CD4-positive, alpha-beta T cell treated with Interleukin-4 for 4 hours (primary cell): Measurements from ENCODE around the gene FZD4.
A peak's percentile ranks its signal among the peaks of the same experiment; 100 is the strongest.
"Not testable (repeated sequence)": the region's sequence is repeated elsewhere in the genome, so short reads cannot be mapped to it uniquely, and the experiment has no call there.

Experiments
- DNase-seq: peaks from one replicate; pipeline ENCODE4 v3.0.0-alpha.2; 2020

The FZD4 gene

DNA sequence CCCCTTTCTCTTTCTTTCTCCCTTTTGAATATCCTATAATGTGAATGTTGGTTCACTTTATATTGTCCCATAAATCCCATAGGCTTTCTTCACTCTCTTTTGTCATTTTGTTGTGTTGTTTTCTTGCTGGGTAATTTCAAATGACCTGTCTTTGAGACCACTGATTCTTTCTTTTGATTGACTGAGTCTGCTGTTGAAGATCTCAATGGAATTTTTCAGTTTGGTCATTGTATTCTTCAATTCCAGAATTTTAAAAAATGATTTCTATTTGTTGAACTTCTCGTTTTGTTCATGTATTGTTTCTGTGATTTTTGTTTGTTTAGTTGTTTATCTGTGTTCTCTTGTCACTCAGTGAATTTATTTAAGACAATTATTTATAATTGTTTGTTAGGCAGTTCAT lies 17.5 kb upstream of the FZD4 start:
- no peak for DNase-seq

DNA sequence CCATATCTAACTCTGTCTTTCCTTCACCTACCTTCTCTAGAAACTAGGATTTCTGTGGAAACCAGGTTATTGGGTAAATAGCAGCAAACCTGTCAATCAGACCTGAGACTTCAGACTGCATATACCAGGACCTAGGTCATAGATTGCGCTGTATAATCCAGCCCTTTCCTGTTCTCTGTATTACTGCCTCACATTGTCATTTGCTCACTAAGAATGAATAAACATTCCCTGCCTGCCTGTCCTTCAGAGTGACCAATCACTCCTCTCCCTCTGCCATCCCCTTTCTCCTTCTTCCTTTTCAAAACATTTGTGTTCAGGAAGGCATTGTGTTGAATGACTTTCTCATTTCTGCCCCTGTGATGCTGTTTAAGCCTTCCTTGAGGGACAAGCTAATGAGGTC lies 14.1 kb upstream of the FZD4 start:
- DNase-seq, result no peak

DNA sequence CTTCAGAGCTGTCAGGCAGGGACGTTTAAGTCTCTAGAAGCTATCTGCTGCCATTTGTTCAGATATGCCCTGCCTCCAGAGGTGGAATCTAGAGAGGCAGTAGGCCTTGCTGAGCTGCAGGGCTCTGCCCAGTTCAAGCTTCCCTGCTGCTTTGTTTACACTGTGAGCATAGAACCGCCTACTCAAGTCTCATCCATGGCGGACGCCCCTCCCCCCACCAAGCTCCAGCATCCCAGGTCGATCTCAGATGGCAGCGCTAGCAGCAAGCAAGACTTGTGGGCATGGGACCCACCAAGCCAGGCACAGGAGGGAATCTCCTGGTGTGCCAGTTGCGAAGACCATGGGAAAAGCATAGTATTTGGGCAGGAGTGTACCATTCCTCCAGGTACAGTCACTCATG lies 12.4 kb upstream of the FZD4 start:
- not testable (repeated sequence) for DNase-seq

DNA sequence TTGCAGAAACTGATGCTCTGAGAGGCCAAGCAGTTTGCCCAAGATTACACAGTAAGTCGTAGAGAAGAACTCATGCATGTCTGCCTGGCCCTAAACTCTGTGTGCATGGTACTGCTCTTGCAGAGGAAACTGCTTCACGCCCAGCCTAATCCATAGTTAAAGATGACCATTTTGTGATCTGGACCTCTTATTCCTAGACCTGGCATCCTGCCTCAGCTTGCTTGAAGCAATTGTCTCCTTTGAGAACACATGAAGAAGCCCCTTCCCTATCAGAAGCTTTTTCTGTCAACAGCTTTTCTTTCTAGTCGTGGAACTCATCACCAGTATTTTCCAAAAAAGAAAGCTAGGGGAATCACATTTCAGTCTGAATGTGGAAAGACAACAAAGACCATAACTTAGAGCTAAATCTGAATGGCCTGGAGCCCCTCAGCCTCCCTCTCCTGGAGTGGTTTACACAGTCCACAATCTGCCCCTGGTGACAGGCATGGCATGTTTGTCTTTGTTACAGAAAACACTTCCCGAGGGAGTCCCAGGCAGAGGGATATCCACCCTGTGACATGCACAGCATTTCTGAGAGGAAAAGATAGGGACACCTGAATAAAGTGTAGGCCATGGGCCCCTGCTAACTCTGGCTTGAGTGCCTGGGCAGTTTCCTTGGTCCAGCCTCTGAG lies 2.9 kb upstream of the FZD4 start:
- DNase-seq, result no peak

DNA sequence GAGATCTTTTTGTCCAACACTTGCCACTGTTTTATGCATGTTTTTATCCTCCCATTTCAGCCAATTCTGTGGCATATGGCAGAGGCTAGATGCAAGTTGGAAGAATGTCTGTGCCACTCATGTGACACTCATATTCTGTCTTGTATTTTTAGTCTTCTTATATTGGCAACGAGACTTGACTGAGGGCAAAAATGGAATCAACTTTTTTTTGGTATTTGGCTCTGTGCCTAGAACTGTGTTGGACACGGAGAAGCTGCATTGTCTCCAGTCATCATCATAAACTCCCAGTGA lies 1.7 kb upstream of the FZD4 start:
- no peak for DNase-seq

DNA sequence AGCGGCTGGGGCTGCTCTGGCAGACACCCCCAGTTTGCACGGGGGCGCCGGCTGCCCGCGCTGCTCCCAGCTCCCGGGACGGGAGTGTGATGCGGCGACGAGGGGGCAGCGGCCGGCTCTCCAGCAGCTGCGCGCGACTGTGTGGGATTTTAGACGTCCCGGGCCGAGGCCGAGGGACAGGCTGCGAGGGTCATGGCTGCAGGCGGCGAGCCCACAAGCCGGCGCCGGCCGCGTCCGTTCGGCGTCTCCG lies 159 bp downstream of the FZD4 start:
- no peak for DNase-seq

DNA sequence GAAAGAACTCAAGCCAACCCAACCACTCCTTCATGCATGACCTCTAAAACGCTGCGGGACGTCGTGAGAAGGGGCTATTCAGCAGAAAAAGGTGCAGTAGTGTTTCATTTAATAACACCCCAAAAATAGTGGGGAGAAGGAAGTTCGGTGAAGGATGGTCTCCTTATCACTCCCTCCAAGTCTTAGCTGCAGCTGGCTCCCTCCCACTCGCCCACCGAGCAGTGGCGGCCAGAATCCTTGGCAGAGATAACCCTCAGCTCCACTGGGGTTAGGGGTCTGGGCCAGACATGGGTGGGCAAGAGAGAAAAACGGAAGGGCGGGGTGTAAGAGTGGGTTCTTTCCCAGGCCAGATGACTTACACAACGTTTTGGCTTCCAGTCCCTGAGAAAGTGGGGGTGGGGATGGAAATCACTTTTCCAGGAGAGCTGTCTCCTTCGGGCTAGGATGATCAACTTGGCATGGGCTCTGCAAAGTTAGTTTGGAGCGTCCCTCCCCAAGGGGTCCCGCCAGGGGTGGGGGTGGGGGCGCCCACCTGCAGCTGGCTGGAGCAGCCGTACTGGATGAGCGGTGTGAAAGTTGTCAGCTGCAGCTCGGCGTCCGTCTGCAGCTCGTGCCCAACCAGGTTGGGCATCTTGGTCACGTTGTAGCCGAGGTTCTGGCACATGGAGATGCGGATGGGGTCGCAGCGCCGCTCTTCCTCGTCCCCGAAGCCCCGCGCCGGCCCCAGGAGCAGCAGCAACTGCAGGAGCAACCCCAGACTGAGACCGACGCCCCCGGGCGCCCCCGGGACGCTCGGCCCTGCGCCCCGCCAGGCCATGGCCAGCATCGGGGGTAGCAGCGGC lies 705 bp downstream of the FZD4 start:
- DNase-seq, result no peak

DNA sequence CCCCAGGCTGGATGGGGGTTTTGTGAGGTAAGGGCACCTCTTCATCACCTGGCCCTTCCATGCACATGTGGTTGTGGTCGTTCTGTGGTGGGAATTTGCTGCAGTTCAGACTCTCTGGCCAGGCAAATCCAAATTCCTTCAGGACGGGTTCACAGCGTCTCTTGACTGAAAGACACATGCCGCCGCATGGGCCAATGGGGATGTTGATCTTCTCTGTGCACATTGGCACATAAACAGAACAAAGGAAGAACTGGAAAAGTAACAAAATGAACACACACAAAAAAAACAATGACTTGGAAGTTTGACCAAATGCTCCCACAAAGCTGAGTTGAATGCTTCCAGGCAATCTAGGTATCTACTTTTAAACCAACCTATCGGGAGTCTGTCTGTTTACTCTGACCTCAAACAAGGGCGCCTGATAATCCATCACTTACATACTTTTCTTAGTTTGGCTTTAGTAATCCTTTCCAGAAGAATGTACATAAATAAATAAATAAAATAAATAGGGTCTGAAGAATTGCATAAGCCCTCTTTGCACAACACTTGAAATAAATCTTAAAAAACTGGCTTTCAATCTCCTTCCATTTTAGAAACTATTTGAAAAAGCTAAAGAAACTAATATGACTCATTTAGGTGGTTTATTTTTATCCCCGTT lies 2.8 kb downstream of the FZD4 start:
- no peak for DNase-seq

DNA sequence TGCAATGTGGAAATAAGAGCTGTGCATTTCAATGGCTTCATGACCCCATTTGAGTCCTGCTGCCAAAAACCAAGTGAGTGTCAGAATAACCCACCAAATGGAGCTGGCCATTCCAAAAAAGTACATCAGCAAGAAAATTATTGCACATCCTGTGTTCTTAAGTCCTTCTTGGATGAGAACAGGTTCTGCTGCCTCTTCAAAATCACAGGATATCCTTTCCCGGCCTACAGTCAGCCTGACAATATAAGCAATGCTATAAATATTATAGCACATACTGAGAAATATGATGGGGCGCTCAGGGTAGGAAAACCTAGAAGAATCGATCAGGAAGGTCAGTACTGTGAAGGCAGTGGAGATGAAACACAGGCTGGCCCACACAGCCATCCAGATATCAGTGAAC lies 3.5 kb downstream of the FZD4 start:
- no peak for DNase-seq

DNA sequence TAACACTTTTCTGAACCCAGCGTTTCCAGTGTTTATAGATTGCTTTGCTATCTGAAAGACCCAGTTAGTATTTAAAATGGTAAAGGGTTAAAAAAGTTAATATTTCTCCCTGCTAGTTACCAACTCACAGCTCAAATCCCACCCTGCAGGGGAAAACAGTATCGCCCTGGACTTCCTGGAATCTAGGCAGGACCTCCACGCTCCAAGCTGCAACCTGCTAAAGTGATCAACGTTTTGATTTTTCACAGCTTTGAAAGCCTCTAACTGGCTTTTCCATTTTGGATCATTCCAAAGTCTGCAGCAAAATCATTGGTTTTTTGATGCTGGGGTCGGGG lies 4.6 kb downstream of the FZD4 start:
- no peak for DNase-seq

DNA sequence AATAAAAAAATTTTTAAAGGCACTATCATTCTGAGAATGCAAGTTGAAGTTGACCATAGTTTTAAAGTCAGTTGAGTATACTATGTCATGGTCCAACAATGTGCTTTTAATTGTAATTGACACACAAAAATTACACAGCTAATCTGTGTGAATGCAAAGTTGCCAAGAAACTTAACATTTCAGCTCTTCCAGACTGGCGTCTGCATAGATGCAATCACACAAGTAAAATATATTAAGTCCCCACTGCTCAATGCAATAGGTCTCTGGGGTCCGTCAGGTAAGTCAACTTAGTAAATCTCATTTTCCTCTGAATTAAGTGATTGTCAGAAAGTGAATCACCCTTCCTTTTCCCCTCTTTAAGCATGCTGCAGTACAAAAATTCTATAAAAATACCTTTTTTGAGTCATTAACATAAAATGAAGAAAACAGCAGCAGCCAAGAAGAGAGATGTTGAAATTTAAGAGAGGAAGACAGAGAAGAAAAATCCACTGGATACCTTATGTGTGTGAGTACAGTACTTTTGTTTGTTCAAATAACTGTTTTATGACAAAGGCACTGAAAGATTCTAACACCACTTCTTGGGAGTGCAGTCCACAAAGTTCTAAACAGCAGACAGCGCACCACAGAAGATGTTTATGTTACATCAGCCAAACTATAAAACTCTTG lies 5.1 kb downstream of the FZD4 start:
- no peak for DNase-seq

DNA sequence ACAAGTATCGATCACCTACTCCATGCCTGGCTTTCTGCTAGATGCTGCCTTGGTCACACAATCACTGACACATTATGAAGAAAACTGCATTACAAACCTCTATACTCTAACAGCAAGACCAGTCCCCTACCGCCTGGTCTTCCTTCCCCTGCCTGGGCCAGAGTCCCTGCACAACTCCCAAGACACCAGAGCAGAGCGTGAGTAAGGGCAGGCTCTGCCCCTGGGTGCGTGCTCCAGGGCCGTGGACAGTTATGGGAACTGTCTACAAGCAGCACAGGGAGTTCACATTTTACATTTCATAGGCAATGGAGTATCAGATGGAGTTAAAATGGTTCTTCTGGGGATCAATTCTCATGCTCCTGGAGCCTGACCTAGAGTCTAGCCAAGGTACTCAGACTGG lies 6.5 kb downstream of the FZD4 start:
- DNase-seq, result no peak

DNA sequence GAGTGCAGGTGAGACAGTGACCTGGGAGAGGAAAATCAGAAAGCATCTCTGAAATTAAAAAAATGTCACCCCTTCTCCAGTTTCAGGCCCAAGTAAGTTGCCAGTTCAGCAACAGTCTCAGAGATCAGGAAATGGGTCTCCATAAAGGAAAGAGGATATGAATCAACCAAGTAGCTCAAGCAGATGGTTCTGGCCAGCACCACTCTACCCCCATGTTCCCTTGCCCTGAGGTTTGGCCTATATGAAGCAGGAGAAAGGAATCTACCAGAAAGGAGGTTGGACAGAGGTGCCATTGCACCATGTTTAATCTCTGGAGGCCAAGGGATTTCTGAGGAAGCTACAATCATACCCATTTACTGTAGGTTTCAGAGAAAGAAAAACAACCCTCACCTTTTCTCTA lies 7.7 kb downstream of the FZD4 start:
- DNase-seq, result no peak

DNA sequence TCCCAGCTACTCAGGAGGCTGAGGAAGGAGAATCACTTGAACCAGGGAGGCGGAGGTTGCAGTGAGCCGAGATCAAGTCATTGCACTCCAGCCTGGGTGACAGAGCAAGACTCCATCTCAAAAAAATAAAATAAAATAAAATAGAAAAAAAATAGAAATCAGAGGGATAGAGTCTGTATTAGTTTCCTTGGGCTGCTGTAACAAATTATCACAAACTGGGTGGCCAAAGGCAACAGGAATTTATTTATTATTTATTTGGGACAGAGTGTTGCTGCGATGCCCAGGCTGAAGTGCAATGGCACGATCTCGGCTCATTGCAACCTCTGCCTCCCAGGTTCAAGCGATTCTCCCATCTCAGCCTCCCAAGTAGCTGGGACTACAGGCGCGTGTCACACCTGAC lies 11.7 kb downstream of the FZD4 start:
- DNase-seq, result not testable (repeated sequence)

DNA sequence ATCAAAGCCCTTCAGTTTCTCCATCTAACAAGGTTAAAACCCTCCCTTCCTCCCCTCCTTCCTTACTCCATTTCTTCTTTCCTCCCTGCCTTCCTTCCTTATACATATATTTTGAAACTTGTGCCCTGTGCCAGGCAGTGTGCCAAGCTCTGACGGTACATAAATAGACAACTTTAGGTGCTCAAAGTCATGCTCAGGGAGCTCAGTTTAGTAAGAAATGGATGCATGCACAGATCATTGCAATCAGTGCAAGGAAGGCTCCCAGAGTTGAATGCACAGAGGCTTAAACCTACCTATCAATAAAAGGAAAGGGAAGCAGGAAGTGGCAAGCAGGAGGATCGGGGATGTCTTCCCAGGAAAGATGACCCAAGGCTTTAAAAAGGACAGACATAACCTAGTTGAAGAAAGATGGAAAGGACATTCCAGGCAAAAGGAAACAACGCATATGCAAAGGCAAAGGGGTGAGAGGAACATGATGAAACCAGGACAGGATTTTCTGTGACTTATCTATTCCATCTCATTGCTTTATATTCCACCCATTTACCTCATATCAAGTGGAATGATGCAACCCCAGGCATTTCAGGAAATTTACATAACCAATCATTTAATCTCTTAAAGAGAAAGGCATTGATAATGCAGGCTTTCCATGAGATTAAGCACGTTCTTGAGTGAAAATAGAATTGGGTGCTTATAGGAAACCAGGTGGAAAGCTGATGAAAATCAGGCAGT lies 13.2 kb downstream of the FZD4 start:
- DNase-seq, result no peak

DNA sequence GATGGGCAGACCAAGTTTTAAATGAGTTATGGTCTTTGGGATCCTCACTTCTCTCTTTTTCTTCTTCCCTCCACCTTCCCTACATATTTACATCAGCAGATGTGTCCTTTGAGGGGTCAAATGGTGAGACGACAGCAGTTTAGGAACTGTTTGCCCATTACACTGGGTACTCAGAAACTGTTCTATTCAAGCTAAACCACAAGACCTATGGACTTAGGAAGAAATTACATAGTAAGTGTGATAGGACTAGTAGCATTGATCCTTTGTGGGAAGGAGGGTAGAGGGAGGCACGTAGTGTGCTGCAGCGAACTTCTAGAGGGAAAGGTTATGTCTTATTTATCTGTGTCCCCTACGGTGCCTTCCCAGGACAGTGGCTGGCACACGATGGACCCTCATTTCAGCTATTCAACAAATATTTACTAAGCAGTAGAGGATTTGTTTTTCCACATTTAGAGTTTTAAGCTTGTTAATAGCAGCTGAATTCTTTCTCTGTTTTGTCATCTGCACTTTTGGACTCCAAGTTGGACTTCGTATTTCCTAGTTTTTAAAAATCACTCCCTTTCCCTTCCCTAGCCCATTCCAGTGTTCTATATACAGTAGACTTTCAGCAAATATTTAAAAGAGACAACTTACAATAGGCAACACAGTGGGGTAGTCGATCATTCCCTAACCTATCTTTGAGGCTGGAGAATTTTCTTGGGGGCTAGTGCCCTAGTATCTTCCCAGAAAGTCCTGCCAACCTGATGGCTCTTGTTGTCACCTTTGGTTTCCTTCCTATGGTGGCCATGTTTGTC lies 13.9 kb downstream of the FZD4 start:
- no peak for DNase-seq

DNA sequence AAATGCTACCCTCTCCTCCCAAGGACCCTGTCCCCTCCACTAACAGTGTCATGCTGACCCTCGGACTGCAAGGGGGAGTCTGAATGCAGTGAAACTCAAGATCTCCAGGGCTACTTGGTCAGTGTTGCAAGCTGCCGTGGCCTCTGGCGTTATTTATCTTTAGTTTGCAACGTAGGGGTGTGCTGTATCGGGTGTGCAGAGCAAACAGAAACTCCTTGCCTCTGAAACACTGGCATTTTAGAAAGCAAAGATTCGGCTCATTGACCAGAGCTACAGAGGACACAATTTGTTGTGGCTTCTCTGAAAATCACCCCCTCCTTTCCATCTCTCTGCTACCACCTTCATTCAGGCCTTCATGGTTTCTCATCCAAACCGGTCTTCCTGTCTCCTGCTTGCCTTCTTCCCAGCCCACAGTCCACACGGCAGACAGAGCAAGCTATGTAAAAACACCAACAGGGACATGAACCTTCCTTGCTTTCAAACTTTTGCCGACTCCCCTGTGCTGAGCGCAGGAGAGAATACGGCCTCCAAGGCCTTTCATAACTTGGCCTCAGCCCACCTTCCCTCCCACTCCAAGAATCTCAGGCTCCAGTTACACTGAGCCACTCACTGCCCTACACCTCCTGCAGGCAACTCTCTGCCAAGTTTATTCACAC lies 14.9 kb downstream of the FZD4 start:
- no peak for DNase-seq

DNA sequence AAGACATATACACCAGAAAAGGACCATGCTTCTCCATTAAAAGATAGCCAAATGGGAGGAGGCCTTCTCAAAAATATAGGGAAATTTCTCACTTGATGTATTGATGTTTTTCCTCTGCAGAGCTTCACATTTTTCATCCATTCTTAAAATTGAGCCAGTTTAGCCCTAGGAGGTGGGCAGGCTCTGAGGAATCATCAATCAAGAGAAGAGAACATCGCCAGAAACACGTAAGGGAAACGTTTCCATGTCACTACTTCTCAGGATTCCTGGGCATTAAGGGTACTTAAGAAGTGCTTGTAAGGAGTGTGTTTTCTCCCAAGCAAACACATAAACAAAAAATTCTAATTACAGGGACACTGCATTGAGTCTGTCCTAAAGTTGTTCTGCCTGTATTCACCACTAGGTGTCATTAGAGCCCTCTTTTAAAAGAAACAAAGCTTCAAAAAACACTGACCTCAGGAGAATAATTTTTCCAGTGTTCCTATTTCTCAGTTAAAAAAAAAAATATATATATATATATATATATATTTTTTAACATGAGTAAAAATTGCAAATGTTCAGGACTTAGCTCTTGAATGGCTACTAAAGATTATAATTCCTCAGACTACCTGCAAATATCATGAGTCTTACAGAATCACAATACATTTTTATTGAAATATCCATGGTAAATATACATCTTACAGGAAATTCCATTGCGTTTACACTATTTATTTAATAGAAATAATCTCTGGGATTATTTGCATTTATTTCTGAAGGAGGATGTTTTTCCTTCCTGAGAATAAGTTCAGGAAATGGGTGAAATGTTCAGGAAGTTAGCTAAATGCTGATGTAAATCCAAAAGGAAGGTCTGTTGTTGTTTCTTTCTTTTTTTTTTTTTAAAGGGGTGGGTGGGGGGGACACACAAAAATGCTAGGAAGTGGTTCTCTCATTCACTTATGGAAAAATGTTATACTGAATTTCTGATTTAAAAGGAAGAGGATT lies 16.0 kb downstream of the FZD4 start:
- DNase-seq, result peak; percentile 52

DNA sequence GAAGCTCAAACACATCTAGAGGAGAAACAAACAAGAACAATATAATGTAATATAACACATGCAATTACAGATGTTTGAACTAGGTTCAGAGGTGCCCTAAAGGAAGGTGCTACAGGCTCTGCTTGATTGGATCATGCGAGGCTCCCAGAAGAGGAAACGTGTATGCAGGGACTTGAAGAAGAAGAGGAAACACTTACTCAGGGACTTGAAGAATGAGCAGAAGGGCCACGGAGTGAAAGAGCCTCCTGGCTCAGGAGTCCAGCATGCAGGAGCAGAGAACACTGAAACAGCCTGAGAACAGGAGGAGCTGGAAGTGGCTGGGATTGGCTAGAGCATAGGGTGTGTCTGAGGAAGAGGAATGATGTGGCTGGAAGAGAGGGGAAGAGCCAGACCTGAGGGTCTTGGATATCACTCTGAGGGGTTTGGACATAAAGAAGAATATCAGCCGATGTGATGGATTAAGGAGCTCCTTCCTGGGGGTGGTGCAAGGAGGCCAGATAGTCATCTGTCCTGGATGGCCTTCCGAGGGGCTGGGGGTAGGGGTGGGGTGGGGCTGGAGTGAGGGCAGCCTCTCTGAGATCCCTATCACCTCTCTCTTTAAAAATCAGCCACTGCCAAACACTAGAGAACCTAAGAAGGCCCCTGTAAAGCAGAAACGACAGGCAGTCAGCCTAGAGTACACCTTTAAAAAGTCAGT lies 16.8 kb downstream of the FZD4 start:
- no peak for DNase-seq

DNA sequence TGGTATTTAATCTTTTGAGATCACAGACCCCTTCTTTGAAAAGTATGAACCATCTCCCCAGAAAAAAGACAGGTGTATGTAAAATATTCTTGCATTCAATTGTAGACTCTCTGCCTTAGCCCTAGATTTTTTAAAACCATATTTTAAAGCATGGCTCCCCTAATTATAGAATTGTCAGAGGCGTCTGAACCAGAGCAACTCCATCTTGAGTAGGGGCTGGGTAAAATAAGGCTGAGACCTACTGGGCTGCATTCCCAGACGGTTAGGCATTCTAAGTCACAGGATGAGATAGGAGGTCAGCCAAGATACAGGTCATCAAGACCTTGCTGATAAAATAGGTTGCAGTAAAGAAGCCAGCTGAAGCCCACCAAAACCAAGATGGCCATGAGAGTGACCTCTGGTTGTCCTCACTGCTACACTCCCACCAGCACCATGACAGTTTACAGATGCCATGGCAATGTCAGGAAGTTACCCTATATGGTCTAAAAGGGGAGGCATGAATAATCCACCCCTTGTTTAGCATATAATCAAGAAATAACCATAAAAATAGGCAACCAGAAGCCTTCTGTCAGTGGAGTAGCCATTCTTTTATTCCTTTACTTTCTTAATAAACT lies 17.9 kb downstream of the FZD4 start:
- DNase-seq, result not testable (repeated sequence)
